ENCODE measurements around the gene PNLIPRP2.

- TF ChIP-seq SIN3A (IDR thresholded peaks at IDR 0.05; ENCODE audit: borderline replicate concordance, low read depth, low read length) (no peak), NRF1 (IDR thresholded peaks at IDR 0.05; ENCODE audit: low read depth, low read length) (no peak), EZH2phosphoT487 (IDR thresholded peaks at IDR 0.05; ENCODE audit: borderline replicate concordance, low read depth) (no peak), FOSL2 (IDR thresholded peaks at IDR 0.05; ENCODE audit: borderline replicate concordance, low read depth) (no peak), EP300 (IDR thresholded peaks at IDR 0.05; ENCODE audit: borderline replicate concordance in 1 of 2, low read depth in 1 of 2, low read length in 1 of 2) (no peak), POLR2AphosphoS5 (IDR thresholded peaks at IDR 0.05; ENCODE audit: low read depth, low read length) (no peak), FOXM1 (IDR thresholded peaks at IDR 0.05; ENCODE audit: low read depth) (no peak), RAD21 (IDR thresholded peaks at IDR 0.05; ENCODE audit: low read length) (no peak), TAF1 (IDR thresholded peaks at IDR 0.05; ENCODE audit: borderline replicate concordance, low read depth, low read length) (no peak), CHD2 (IDR thresholded peaks at IDR 0.05; ENCODE audit: low read length, partially characterized antibody) (no peak)
- TF ChIP-seq, protein P1, sequence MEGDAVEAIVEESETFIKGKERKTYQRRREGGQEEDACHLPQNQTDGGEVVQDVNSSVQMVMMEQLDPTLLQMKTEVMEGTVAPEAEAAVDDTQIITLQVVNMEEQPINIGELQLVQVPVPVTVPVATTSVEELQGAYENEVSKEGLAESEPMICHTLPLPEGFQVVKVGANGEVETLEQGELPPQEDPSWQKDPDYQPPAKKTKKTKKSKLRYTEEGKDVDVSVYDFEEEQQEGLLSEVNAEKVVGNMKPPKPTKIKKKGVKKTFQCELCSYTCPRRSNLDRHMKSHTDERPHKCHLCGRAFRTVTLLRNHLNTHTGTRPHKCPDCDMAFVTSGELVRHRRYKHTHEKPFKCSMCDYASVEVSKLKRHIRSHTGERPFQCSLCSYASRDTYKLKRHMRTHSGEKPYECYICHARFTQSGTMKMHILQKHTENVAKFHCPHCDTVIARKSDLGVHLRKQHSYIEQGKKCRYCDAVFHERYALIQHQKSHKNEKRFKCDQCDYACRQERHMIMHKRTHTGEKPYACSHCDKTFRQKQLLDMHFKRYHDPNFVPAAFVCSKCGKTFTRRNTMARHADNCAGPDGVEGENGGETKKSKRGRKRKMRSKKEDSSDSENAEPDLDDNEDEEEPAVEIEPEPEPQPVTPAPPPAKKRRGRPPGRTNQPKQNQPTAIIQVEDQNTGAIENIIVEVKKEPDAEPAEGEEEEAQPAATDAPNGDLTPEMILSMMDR (IDR thresholded peaks at IDR 0.05): no peak
- TF ChIP-seq, protein P2, sequence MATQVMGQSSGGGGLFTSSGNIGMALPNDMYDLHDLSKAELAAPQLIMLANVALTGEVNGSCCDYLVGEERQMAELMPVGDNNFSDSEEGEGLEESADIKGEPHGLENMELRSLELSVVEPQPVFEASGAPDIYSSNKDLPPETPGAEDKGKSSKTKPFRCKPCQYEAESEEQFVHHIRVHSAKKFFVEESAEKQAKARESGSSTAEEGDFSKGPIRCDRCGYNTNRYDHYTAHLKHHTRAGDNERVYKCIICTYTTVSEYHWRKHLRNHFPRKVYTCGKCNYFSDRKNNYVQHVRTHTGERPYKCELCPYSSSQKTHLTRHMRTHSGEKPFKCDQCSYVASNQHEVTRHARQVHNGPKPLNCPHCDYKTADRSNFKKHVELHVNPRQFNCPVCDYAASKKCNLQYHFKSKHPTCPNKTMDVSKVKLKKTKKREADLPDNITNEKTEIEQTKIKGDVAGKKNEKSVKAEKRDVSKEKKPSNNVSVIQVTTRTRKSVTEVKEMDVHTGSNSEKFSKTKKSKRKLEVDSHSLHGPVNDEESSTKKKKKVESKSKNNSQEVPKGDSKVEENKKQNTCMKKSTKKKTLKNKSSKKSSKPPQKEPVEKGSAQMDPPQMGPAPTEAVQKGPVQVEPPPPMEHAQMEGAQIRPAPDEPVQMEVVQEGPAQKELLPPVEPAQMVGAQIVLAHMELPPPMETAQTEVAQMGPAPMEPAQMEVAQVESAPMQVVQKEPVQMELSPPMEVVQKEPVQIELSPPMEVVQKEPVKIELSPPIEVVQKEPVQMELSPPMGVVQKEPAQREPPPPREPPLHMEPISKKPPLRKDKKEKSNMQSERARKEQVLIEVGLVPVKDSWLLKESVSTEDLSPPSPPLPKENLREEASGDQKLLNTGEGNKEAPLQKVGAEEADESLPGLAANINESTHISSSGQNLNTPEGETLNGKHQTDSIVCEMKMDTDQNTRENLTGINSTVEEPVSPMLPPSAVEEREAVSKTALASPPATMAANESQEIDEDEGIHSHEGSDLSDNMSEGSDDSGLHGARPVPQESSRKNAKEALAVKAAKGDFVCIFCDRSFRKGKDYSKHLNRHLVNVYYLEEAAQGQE (IDR thresholded peaks at IDR 0.05; ENCODE audit: low read depth, low read length): no peak
- TF ChIP-seq, protein P3, sequence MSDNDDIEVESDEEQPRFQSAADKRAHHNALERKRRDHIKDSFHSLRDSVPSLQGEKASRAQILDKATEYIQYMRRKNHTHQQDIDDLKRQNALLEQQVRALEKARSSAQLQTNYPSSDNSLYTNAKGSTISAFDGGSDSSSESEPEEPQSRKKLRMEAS (IDR thresholded peaks at IDR 0.05; ENCODE audit: low read depth): no peak
Measured at GRCh38 chr10:116589926-116590325, 30.8 kb upstream of the PNLIPRP2 start.
